H9 (cell line): Measurements from ENCODE around the gene ANXA9. TPM values are rescaled to one million over a fixed set of nuclear protein-coding genes. Genes with fewer than 3 reads are reported as not detected.

Source experiments
- DNase-seq: peaks from one replicate; pipeline ENCODE4 v3.0.0-alpha.2; 2017
- H2AFZ ChIP-seq: one replicate; pipeline ENCODE4 v1.6.1; 2013; ENCODE audit warnings: mild to moderate bottlenecking, low read length, control low read depth, moderate library complexity
- H2AK5ac ChIP-seq: 2 replicates; pipeline ENCODE4 v1.6.1; 2013; ENCODE audit warnings: low read length, control low read depth, mixed read lengths; ENCODE audit not compliant: insufficient read length
- H2BK120ac ChIP-seq: one replicate; pipeline ENCODE4 v1.6.1; 2013; ENCODE audit warnings: low read depth, mild to moderate bottlenecking, low read length, control low read depth, inconsistent platforms; ENCODE audit not compliant: poor library complexity, severe bottlenecking
- H2BK12ac ChIP-seq: 2 replicates; pipeline ENCODE4 v1.6.1; 2013; ENCODE audit warnings: low read length, control low read depth, mixed read lengths, low read depth; ENCODE audit not compliant: insufficient read length
- H2BK15ac ChIP-seq: 2 replicates; pipeline ENCODE4 v1.6.1; 2013; ENCODE audit warnings: low read depth, low read length, control low read depth
- H2BK20ac ChIP-seq: one replicate; pipeline ENCODE4 v1.6.1; 2013; ENCODE audit warnings: low read depth, mild to moderate bottlenecking, low read length, control low read depth, inconsistent platforms; ENCODE audit not compliant: poor library complexity, severe bottlenecking
- H2BK5ac ChIP-seq: 2 replicates; pipeline ENCODE4 v1.6.1; 2013; ENCODE audit warnings: low read length, control low read depth, mixed read lengths; ENCODE audit not compliant: insufficient read length
- H3K14ac ChIP-seq: 2 replicates; pipeline ENCODE4 v1.6.1; 2013; ENCODE audit warnings: low read length, control low read depth; ENCODE audit not compliant: insufficient read depth
- H3K18ac ChIP-seq: 2 replicates; pipeline ENCODE4 v1.6.1; 2013; ENCODE audit warnings: low read depth, mild to moderate bottlenecking, mixed read lengths, low read length, control low read depth; ENCODE audit not compliant: insufficient read length
- H3K23ac ChIP-seq: 2 replicates; pipeline ENCODE4 v1.6.1; 2013; ENCODE audit warnings: low read length, control low read depth, mixed read lengths, low read depth; ENCODE audit not compliant: insufficient read length
- H3K23me2 ChIP-seq: 2 replicates; pipeline ENCODE4 v1.6.1; 2013; ENCODE audit warnings: low read depth, mild to moderate bottlenecking, mixed read lengths, low read length, control low read depth; ENCODE audit not compliant: insufficient read length, poor library complexity, severe bottlenecking
- H3K27ac ChIP-seq: 2 replicates; pipeline ENCODE4 v1.5.1; 2013; ENCODE audit warnings: low read length, control low read depth, mixed read lengths, low read depth; ENCODE audit not compliant: insufficient read length
- H3K27me3 ChIP-seq: 2 replicates; pipeline ENCODE4 v1.6.1; 2013; ENCODE audit warnings: low read length, control low read depth, inconsistent platforms; ENCODE audit not compliant: insufficient read depth
- H3K4ac ChIP-seq: 2 replicates; pipeline ENCODE4 v1.6.1; 2013; ENCODE audit warnings: low read depth, mild to moderate bottlenecking, control low read depth, inconsistent platforms, low read length, moderate library complexity
- H3K4me1 ChIP-seq: 2 replicates; pipeline ENCODE4 v1.6.1; 2013; ENCODE audit warnings: low read length, control low read depth, inconsistent platforms; ENCODE audit not compliant: insufficient read depth
- H3K4me2 ChIP-seq: 2 replicates; pipeline ENCODE4 v1.6.1; 2013; ENCODE audit warnings: low read length, control low read depth, mixed read lengths; ENCODE audit not compliant: insufficient read length, insufficient read depth
- H3K56ac ChIP-seq: 2 replicates; pipeline ENCODE4 v1.6.1; 2013; ENCODE audit warnings: low read depth, mild to moderate bottlenecking, mixed read lengths, low read length, control low read depth; ENCODE audit not compliant: insufficient read length
- H3K79me1 ChIP-seq: 2 replicates; pipeline ENCODE4 v1.6.1; 2013; ENCODE audit warnings: low read depth, mild to moderate bottlenecking, moderate library complexity, low read length, control low read depth, inconsistent platforms; ENCODE audit not compliant: insufficient read depth, poor library complexity, severe bottlenecking
- H3K79me2 ChIP-seq: 2 replicates; pipeline ENCODE4 v1.6.1; 2013; ENCODE audit warnings: low read length, control low read depth, inconsistent platforms; ENCODE audit not compliant: insufficient read depth
- H3K9ac ChIP-seq: 2 replicates; pipeline ENCODE4 v1.6.1; 2013; ENCODE audit warnings: low read length, control low read depth, mixed read lengths; ENCODE audit not compliant: insufficient read length; ENCODE audit errors: extremely low read depth
- H3K9me3 ChIP-seq: one replicate; pipeline ENCODE4 v1.6.1; 2013; ENCODE audit warnings: low read depth, low read length, inconsistent platforms; ENCODE audit not compliant: control insufficient read depth
- H3T11ph ChIP-seq: one replicate; pipeline ENCODE4 v1.6.1; 2013; ENCODE audit warnings: mild to moderate bottlenecking, low read length, control low read depth, inconsistent platforms
- H4K20me1 ChIP-seq: one replicate; pipeline ENCODE4 v1.6.1; 2013; ENCODE audit not compliant: control insufficient read depth, insufficient read length, insufficient read depth
- H4K5ac ChIP-seq: 2 replicates; pipeline ENCODE4 v1.6.1; 2013; ENCODE audit warnings: low read depth, mild to moderate bottlenecking, mixed read lengths, low read length, control low read depth; ENCODE audit not compliant: insufficient read length
- H4K8ac ChIP-seq: replicated peaks from 2 replicates; pipeline ENCODE4 v1.6.1; 2013; ENCODE audit warnings: low read length, control low read depth, mixed read lengths, low read depth; ENCODE audit not compliant: insufficient read length
- H4K91ac ChIP-seq: 2 replicates; pipeline ENCODE4 v1.6.1; 2013; ENCODE audit warnings: low read depth, mild to moderate bottlenecking, moderate library complexity, mixed read lengths, low read length, control low read depth; ENCODE audit not compliant: insufficient read length
- H3K27ac Mint-ChIP-seq, 3 experiments: 2 replicates in 2 of 3; 3 replicates in 1 of 3; pipeline ENCODE4 v1.8.0; 2020 to 2021; ENCODE audit warnings: mixed read lengths in 3 of 3, mild to moderate bottlenecking in 1 of 3, moderate library complexity in 1 of 3
- H3K27me3 Mint-ChIP-seq: 2 replicates; pipeline ENCODE4 v1.8.0; 2021; ENCODE audit warnings: low read depth, mild to moderate bottlenecking, moderate library complexity, mixed read lengths
- H3K36me3 Mint-ChIP-seq, 3 experiments: 2 replicates in 2 of 3; 3 replicates in 1 of 3; pipeline ENCODE4 v1.8.0; 2020 to 2021; ENCODE audit warnings: low read depth in 3 of 3, mixed read lengths in 3 of 3; ENCODE audit not compliant: insufficient read depth in 1 of 3
- H3K4me1 Mint-ChIP-seq, 2 experiments: 2 replicates each; pipeline ENCODE4 v1.8.0; 2020; ENCODE audit warnings: mixed read lengths in 2 of 2
- H3K4me3 Mint-ChIP-seq, 2 experiments: 2 replicates in 1 of 2; 3 replicates in 1 of 2; pipeline ENCODE4 v1.8.0; 2020 to 2021; ENCODE audit warnings: mild to moderate bottlenecking in 2 of 2, mixed read lengths in 2 of 2, moderate library complexity in 1 of 2
- H3K9me3 Mint-ChIP-seq, 2 experiments: 2 replicates in 1 of 2; 3 replicates in 1 of 2; pipeline ENCODE4 v1.8.0; 2020; ENCODE audit warnings: mild to moderate bottlenecking in 2 of 2, mixed read lengths in 2 of 2, moderate library complexity in 1 of 2
- CTCF ChIP-seq: fragments of 200-600 bp; sonication (generic); conservative IDR thresholded peaks from 3 replicates; pipeline ENCODE4 v1.8.0; 2021; ENCODE audit warnings: antibody characterized with exemption, mild to moderate bottlenecking
- WGBS: extraction: QIAGEN DNeasy Blood & Tissue Kit; methylation state at CpG from one replicate; pipeline ENCODE4 v1.1.7; 2013; ENCODE audit warnings: missing lambda C conversion rate, low lambda C conversion rate, mixed read lengths; ENCODE audit not compliant: insufficient read length; ENCODE audit errors: extremely low coverage; 5-methylcytosine and 5-hydroxymethylcytosine counted together
- total RNA-seq: library from RNA; stranded (reverse); gene quantifications from 2 replicates; pipeline ENCODE4 v1.2.1, GENCODE V29; 2021

ANXA9 gene
- total RNA-seq, 1 experiment from 2014 or later: 0.92 TPM

- H3K79me1 ChIP-seq: no peaks in the 10 kb centered on the region
- H3K27ac Mint-ChIP-seq: no peak overlapping the region; a peak in 3 of 7 replicates
- H3K23me2 ChIP-seq: peaks cover 12% of the 10 kb centered on the region
- TF ChIP-seq CTCF: no peak
- H3K4me2 ChIP-seq: no peak overlapping the region
- no peak overlapping the region for H3K56ac ChIP-seq
- no peak overlapping the region for H3K27ac ChIP-seq
- H3K23ac ChIP-seq: no peak overlapping the region
- H2BK120ac ChIP-seq: no peak overlapping the region
- no peak overlapping the region for H2AFZ ChIP-seq
- H4K8ac ChIP-seq: no peak overlapping the region
- no CpG with 5 or more reads among the region's 4 CpGs for WGBS
- H4K20me1 ChIP-seq: no peaks in the 10 kb centered on the region
- no peaks in the 10 kb centered on the region for H3K27me3 Mint-ChIP-seq
- no peak overlapping the region for H4K91ac ChIP-seq
- no peaks in the 10 kb centered on the region for H3K9me3 ChIP-seq
- no peaks in the 10 kb centered on the region for H3K36me3 Mint-ChIP-seq
- no peak overlapping the region for H3K9ac ChIP-seq
- peaks cover 24 to 27% of the 10 kb centered on the region in 2 experiments for H3K4me1 Mint-ChIP-seq
- H2BK12ac ChIP-seq: no peak overlapping the region
- H2BK15ac ChIP-seq: no peak overlapping the region
- H4K5ac ChIP-seq: no peak overlapping the region
- H2BK20ac ChIP-seq: no peak overlapping the region
- no peak for DNase-seq
- no peak overlapping the region for H2BK5ac ChIP-seq
- H3K18ac ChIP-seq: no peak overlapping the region
- no peak overlapping the region for H3K4ac ChIP-seq
- peaks cover 5% of the 10 kb centered on the region; the same call in 1 of the 2 replicates for H3K4me1 ChIP-seq
- no peak overlapping the region for H3K14ac ChIP-seq
- no peak overlapping the region for H3T11ph ChIP-seq
- no peaks in the 10 kb centered on the region; a peak in 2 of 5 replicates for H3K9me3 Mint-ChIP-seq
- no peaks in the 10 kb centered on the region for H3K27me3 ChIP-seq
- no peak overlapping the region for H3K4me3 Mint-ChIP-seq
- no peak overlapping the region for H2AK5ac ChIP-seq
- no peaks in the 10 kb centered on the region; the same call in 1 of the 2 replicates for H3K79me2 ChIP-seq
These were observed 29.2 kb downstream of the ANXA9 start for GRCh38 chr1:151011154-151011850.
